ENCODE measurements around the gene TRIL.

DNA sequence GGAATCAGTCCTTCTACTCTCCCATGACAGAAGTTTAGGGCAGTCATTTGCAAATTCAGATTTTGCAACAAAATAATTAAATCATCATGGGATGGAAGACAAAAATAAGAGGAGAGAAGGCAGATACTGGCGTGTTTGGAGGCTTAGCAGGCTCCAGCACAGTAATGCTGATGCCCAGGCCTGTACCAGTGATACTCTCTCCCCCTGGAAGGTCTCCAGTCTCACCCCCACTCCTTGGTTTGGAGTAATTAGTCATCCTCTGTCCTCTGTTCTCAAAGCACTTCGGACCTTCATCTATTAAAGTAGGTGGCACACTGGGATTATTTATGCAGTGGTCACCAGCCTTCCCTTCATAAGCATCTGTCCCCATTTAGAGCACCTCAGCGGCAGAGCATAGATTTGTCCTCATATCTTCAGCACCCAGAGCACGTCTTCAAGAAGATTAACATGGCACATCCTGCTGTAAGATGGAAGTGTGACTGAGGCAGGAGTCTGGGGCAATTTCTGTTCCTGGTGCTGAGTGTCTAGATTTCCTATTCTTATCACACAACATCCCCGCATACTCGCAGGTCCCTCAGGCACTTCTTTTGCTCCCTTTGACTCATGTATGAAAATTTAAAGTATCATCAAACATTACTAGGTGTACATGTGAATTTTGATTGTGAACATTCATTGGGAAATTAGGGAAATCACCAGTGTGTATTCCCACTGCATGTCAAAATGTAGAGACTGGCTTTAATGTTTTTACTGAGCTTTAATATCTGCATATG is 31.3 kb upstream of the TRIL start:
- TF ChIP-seq EZH2 (IDR thresholded peaks at IDR 0.05; ENCODE audit: insufficient read depth, poor library complexity, severe bottlenecking) (no peak), EZH2phosphoT487 (IDR thresholded peaks at IDR 0.05; ENCODE audit: insufficient read depth, low read depth) (no peak)

Measured in GM23248 (cell line).